HEK293 (cell line): ENCODE results near the gene NUDT8.
"Not testable (repeated sequence)": the region's sequence is repeated elsewhere in the genome, so short reads cannot be mapped to it uniquely, and the experiment has no call there.

ENCODE experiments used
- CTCF ChIA-PET: fragments of 350-600 bp; formaldehyde crosslinking; extraction: SDS; loops from one replicate; lab custom pipeline; 2021; ENCODE audit warnings: antibody characterized with exemption; lab: Yijun Ruan, JAX
- POLR2A ChIA-PET: fragments of 300-600 bp; formaldehyde crosslinking; extraction: SDS; loops from one replicate; lab custom pipeline; 2020; ENCODE audit warnings: antibody characterized with exemption, inconsistent platforms; lab: Yijun Ruan, JAX
- H3K27ac ChIP-seq: fragments of 200-500 bp; sonication (Bioruptor generic); 2 replicates; pipeline ENCODE4 v1.5.1; 2014; ENCODE audit warnings: low read depth, low read length, control low read depth, inconsistent platforms; ENCODE audit errors: extremely low read depth
- H3K36me3 ChIP-seq, 2 experiments: fragments of 200-500 bp in 1 of 2; sonication (Bioruptor generic) in 1 of 2; 1 replicate in 1 of 2; 2 replicates in 1 of 2; pipeline ENCODE4 v1.5.1; 2014 to 2017; ENCODE audit warnings: inconsistent platforms in 2 of 2, low read length in 2 of 2; ENCODE audit not compliant: control insufficient read depth in 2 of 2, insufficient read depth in 1 of 2
- H3K4me1 ChIP-seq: fragments of 200-500 bp; sonication (Bioruptor generic); 2 replicates; pipeline ENCODE4 v1.5.1; 2014; ENCODE audit warnings: mild to moderate bottlenecking, low read length, inconsistent platforms; ENCODE audit not compliant: control insufficient read depth, insufficient read depth
- H3K4me3 ChIP-seq: 2 replicates; pipeline ENCODE4 v1.5.1; 2011; ENCODE audit warnings: low read depth, mild to moderate bottlenecking, control low read depth, low read length, moderate library complexity
- H3K9me3 ChIP-seq: fragments of 200-500 bp; sonication (Bioruptor generic); 2 replicates; pipeline ENCODE4 v1.5.1; 2014; ENCODE audit warnings: low read depth, low read length, inconsistent platforms; ENCODE audit not compliant: control insufficient read depth, insufficient read depth
- HOXC10 ChIP-seq: sonication (generic); formaldehyde crosslinking; IDR thresholded peaks from 2 replicates; pipeline ENCODE4 v1.8.1; 2023; ENCODE audit warnings: mild to moderate bottlenecking, missing genetic modification reagents
- KLF7 ChIP-seq: fragments of 450-650 bp; formaldehyde crosslinking; IDR thresholded peaks from 2 replicates; pipeline ENCODE4 v1.5.1; 2016; ENCODE audit warnings: missing biosample characterization, missing genetic modification characterization, borderline replicate concordance
- SETDB1 ChIP-seq: IDR thresholded peaks from one replicate; pipeline ENCODE4 v1.6.1; 2017; ENCODE audit warnings: mild to moderate bottlenecking, low read length, moderate library complexity, mixed read lengths; ENCODE audit not compliant: insufficient read length
- SP2 ChIP-seq: fragments of 450-650 bp; formaldehyde crosslinking; IDR thresholded peaks from 2 replicates; pipeline ENCODE4 v1.5.1; 2016; ENCODE audit warnings: missing biosample characterization, missing genetic modification characterization
- TCF7L2 ChIP-seq: IDR thresholded peaks from 2 replicates; pipeline ENCODE4 v1.6.1; 2011; ENCODE audit warnings: low read depth, mild to moderate bottlenecking, inconsistent platforms, low read length, moderate library complexity, borderline replicate concordance
- ZBTB21 ChIP-seq: fragments of 450-650 bp; formaldehyde crosslinking; IDR thresholded peaks from 2 replicates; pipeline ENCODE4 v1.5.1; 2017; ENCODE audit warnings: missing biosample characterization, missing genetic modification characterization
- ZNF121 ChIP-seq: fragments of 450-650 bp; formaldehyde crosslinking; IDR thresholded peaks from 2 replicates; pipeline ENCODE4 v1.5.1; 2016; ENCODE audit warnings: missing biosample characterization, missing genetic modification characterization
- ZNF146 ChIP-seq: fragments of 450-650 bp; formaldehyde crosslinking; IDR thresholded peaks from 2 replicates; pipeline ENCODE4 v1.5.1; 2016; ENCODE audit warnings: missing biosample characterization, missing genetic modification characterization
- ZNF174 ChIP-seq: fragments of 450-650 bp; formaldehyde crosslinking; IDR thresholded peaks from 2 replicates; pipeline ENCODE4 v1.5.0; 2017; ENCODE audit warnings: missing biosample characterization, mild to moderate bottlenecking, missing genetic modification characterization
- ZNF23 ChIP-seq: fragments of 450-650 bp; formaldehyde crosslinking; IDR thresholded peaks from 2 replicates; pipeline ENCODE4 v1.5.1; 2016; ENCODE audit warnings: missing biosample characterization, missing genetic modification characterization, borderline replicate concordance
- ZNF561 ChIP-seq: fragments of 450-650 bp; IDR thresholded peaks from 2 replicates; pipeline ENCODE4 v1.5.1; 2018; ENCODE audit warnings: missing biosample characterization, missing genetic modification characterization, borderline replicate concordance
- ZNF658 ChIP-seq: fragments of 450-650 bp; formaldehyde crosslinking; IDR thresholded peaks from 2 replicates; pipeline ENCODE4; 2016; ENCODE audit warnings: missing biosample characterization, missing genetic modification characterization
- ZSCAN23 ChIP-seq: fragments of 450-650 bp; formaldehyde crosslinking; IDR thresholded peaks from 2 replicates; pipeline ENCODE4 v1.5.1; 2016; ENCODE audit warnings: missing biosample characterization, missing genetic modification characterization
- ZXDB ChIP-seq: fragments of 450-650 bp; formaldehyde crosslinking; IDR thresholded peaks from 2 replicates; pipeline ENCODE4 v1.5.1; 2016; ENCODE audit warnings: missing biosample characterization, missing genetic modification characterization
- TF ChIP-seq, protein P1 (sequence below): fragments of 450-650 bp; formaldehyde crosslinking; IDR thresholded peaks from 2 replicates; pipeline ENCODE4 v1.5.1; 2017; ENCODE audit warnings: missing biosample characterization, missing genetic modification characterization
- TF ChIP-seq, protein P2 (sequence below): fragments of 450-650 bp; formaldehyde crosslinking; IDR thresholded peaks from 2 replicates; pipeline ENCODE4 v1.5.1; 2016; ENCODE audit warnings: missing biosample characterization, missing genetic modification characterization
- TF ChIP-seq, protein P3 (sequence below): fragments of 450-650 bp; formaldehyde crosslinking; IDR thresholded peaks from 2 replicates; pipeline ENCODE4 v1.5.1; 2017; ENCODE audit warnings: missing biosample characterization, missing genetic modification characterization
- TF ChIP-seq, protein P4 (sequence below): fragments of 450-650 bp; formaldehyde crosslinking; IDR thresholded peaks from 2 replicates; pipeline ENCODE4 v1.5.1; 2016; ENCODE audit warnings: missing biosample characterization, missing genetic modification characterization
- TF ChIP-seq, protein P5 (sequence below): fragments of 450-650 bp; formaldehyde crosslinking; IDR thresholded peaks from 2 replicates; pipeline ENCODE4 v1.5.1; 2017; ENCODE audit warnings: missing biosample characterization, missing genetic modification characterization
- TF ChIP-seq, protein P6 (sequence below): sonication (generic); formaldehyde crosslinking; IDR thresholded peaks from 2 replicates; pipeline ENCODE4 v1.8.1; 2022; ENCODE audit warnings: mild to moderate bottlenecking, moderate library complexity, missing genetic modification reagents

The NUDT8 gene

DNA sequence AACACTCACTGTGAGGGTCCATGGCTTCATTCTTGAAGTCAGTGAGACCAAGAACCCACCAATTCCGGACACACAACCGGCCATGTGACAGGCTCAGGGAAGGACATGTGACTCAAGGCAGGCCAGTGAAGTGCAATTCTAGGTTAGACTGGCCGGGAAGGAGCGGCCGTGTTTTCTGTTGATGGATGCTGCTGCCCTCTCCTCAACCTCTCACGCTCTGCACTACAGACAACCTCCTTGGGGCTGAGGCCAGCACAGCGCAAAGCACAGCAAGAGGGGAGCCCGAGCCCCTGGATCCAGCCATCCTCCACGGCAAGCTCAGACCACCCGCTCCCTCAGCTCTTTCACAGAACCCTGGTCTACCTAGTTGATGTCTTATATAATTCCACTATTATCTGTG lies 2.8 kb downstream of the NUDT8 start:
- Histone ChIP-seq H3K4me3 (no peak overlapping the region), H3K4me1 (no peaks in the 10 kb centered on the region), H3K9me3 (no peaks in the 10 kb centered on the region), H3K36me3 (no peaks in the 10 kb centered on the region), H3K27ac (no peak overlapping the region)
- ChIA-PET CTCF (interaction anchor here (0.6 to 4.9 kb wide), 2 partner anchors 12 to 66 kb away, joined by 3 to 53 read pairs; no protein-coding TSS in a partner anchor), POLR2A (no interaction called here)
- TF ChIP-seq, protein P1, sequence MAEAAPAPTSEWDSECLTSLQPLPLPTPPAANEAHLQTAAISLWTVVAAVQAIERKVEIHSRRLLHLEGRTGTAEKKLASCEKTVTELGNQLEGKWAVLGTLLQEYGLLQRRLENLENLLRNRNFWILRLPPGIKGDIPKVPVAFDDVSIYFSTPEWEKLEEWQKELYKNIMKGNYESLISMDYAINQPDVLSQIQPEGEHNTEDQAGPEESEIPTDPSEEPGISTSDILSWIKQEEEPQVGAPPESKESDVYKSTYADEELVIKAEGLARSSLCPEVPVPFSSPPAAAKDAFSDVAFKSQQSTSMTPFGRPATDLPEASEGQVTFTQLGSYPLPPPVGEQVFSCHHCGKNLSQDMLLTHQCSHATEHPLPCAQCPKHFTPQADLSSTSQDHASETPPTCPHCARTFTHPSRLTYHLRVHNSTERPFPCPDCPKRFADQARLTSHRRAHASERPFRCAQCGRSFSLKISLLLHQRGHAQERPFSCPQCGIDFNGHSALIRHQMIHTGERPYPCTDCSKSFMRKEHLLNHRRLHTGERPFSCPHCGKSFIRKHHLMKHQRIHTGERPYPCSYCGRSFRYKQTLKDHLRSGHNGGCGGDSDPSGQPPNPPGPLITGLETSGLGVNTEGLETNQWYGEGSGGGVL (tag by site-specific recombination), result no peak
- no peak for TF ChIP-seq ZXDB (tag by site-specific recombination)
- TF ChIP-seq KLF7, result no peak
- TF ChIP-seq SETDB1, result no peak
- TF ChIP-seq ZNF561, result no peak
- TF ChIP-seq, protein P2, sequence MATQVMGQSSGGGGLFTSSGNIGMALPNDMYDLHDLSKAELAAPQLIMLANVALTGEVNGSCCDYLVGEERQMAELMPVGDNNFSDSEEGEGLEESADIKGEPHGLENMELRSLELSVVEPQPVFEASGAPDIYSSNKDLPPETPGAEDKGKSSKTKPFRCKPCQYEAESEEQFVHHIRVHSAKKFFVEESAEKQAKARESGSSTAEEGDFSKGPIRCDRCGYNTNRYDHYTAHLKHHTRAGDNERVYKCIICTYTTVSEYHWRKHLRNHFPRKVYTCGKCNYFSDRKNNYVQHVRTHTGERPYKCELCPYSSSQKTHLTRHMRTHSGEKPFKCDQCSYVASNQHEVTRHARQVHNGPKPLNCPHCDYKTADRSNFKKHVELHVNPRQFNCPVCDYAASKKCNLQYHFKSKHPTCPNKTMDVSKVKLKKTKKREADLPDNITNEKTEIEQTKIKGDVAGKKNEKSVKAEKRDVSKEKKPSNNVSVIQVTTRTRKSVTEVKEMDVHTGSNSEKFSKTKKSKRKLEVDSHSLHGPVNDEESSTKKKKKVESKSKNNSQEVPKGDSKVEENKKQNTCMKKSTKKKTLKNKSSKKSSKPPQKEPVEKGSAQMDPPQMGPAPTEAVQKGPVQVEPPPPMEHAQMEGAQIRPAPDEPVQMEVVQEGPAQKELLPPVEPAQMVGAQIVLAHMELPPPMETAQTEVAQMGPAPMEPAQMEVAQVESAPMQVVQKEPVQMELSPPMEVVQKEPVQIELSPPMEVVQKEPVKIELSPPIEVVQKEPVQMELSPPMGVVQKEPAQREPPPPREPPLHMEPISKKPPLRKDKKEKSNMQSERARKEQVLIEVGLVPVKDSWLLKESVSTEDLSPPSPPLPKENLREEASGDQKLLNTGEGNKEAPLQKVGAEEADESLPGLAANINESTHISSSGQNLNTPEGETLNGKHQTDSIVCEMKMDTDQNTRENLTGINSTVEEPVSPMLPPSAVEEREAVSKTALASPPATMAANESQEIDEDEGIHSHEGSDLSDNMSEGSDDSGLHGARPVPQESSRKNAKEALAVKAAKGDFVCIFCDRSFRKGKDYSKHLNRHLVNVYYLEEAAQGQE (tag by site-specific recombination), result no peak
- TF ChIP-seq, protein P3, sequence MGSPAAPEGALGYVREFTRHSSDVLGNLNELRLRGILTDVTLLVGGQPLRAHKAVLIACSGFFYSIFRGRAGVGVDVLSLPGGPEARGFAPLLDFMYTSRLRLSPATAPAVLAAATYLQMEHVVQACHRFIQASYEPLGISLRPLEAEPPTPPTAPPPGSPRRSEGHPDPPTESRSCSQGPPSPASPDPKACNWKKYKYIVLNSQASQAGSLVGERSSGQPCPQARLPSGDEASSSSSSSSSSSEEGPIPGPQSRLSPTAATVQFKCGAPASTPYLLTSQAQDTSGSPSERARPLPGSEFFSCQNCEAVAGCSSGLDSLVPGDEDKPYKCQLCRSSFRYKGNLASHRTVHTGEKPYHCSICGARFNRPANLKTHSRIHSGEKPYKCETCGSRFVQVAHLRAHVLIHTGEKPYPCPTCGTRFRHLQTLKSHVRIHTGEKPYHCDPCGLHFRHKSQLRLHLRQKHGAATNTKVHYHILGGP (tag by site-specific recombination), result no peak
- TF ChIP-seq, protein P4, sequence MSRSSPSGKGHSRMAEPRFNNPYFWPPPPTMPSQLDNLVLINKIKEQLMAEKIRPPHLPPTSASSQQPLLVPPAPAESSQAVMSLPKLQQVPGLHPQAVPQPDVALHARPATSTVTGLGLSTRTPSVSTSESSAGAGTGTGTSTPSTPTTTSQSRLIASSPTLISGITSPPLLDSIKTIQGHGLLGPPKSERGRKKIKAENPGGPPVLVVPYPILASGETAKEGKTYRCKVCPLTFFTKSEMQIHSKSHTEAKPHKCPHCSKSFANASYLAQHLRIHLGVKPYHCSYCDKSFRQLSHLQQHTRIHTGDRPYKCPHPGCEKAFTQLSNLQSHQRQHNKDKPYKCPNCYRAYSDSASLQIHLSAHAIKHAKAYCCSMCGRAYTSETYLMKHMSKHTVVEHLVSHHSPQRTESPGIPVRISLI, result no peak
- TF ChIP-seq ZNF658 (tag by site-specific recombination), result no peak
- TF ChIP-seq HOXC10 (CRISPR knock-in tag), result no peak
- no peak for TF ChIP-seq ZBTB21 (tag by site-specific recombination)
- TF ChIP-seq ZNF174, result no peak
- TF ChIP-seq, protein P5, sequence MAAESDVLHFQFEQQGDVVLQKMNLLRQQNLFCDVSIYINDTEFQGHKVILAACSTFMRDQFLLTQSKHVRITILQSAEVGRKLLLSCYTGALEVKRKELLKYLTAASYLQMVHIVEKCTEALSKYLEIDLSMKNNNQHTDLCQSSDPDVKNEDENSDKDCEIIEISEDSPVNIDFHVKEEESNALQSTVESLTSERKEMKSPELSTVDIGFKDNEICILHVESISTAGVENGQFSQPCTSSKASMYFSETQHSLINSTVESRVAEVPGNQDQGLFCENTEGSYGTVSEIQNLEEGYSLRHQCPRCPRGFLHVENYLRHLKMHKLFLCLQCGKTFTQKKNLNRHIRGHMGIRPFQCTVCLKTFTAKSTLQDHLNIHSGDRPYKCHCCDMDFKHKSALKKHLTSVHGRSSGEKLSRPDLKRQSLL (tag by site-specific recombination), result no peak
- no peak for TF ChIP-seq ZNF121
- no peak for TF ChIP-seq ZNF146
- TF ChIP-seq SP2, result no peak
- no peak for TF ChIP-seq ZSCAN23
- no peak for TF ChIP-seq ZNF23 (tag by site-specific recombination)
- TF ChIP-seq, protein P6, sequence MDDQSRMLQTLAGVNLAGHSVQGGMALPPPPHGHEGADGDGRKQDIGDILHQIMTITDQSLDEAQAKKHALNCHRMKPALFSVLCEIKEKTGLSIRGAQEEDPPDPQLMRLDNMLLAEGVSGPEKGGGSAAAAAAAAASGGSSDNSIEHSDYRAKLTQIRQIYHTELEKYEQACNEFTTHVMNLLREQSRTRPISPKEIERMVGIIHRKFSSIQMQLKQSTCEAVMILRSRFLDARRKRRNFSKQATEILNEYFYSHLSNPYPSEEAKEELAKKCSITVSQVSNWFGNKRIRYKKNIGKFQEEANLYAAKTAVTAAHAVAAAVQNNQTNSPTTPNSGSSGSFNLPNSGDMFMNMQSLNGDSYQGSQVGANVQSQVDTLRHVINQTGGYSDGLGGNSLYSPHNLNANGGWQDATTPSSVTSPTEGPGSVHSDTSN (CRISPR knock-in tag), result no peak
- TF ChIP-seq TCF7L2, result no peak

DNA sequence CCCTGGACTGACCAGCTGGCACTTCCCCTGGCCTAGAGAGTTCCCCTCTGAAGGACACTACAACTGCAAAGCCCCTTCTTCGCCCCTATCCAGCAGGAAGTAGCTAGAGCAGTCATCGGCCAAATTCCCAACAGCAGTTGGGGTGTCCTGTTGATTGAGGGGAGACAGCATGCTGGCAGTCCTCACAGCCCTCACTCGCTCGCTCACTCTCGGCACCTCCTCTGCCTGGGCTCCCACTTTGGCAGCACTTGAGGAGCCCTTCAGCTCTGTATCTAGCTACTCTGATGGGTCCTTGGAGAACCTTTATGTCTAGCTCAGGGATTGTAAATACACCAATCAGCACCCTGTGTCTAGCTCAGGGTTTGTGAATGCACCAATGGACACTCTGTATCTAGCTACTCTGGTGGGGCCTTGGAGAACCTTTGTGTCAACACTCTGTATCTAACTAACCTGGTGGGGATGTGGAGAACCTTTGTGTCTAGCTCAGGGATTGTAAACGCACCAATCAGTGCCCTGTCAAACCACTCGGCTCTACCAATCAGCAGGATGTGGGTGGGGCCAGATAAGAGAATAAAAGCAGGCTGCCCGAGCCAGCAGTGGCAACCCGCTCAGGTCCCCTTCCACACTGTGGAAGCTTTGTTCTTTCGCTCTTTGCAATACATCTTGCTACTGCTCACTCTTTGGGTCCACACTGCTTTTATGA lies 3.5 kb downstream of the NUDT8 start:
- H3K9me3 ChIP-seq, H3K4me1 ChIP-seq, H3K27ac ChIP-seq, H3K4me3 ChIP-seq, POLR2A ChIA-PET, H3K36me3 ChIP-seq: not testable (repeated sequence)
- CTCF ChIA-PET, result interaction anchor here (4.9 kb wide), 1 partner anchor 11 kb away, joined by 53 read pairs; no protein-coding TSS in a partner anchor

DNA sequence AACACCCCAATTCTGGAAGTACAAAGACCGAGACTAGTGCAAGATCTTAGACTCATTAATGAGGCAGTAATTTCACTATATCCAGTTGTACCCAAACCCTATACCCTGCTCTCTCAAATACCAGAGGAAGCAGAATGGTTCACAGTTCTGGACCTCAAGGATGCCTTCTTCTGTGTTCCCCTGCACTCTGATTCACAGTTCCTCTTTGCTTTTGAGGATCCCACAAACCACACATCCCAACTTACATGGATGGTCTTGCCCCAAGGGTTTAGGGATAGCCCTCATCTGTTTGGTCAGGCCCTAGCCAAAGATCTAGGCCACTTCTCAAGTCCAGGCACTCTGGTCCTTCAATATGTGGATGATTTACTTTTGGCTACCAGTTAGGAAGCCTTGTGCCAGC lies 5.9 kb downstream of the NUDT8 start:
- CTCF ChIA-PET, result interaction anchor here (0.9 kb wide), 1 partner anchor 9 kb away, joined by 5 read pairs; no protein-coding TSS in a partner anchor
- H3K4me1 ChIP-seq, H3K4me3 ChIP-seq, H3K9me3 ChIP-seq, H3K27ac ChIP-seq, H3K36me3 ChIP-seq, POLR2A ChIA-PET: not testable (repeated sequence)
